Measurements from ENCODE around the gene KIF5C. TPM values are rescaled to one million over a fixed set of nuclear protein-coding genes. Genes with fewer than 3 reads are reported as not detected.

Gene KIF5C
- total RNA-seq, 2 experiments from 2014 or later: 8.1 to 22.2 TPM

DNA sequence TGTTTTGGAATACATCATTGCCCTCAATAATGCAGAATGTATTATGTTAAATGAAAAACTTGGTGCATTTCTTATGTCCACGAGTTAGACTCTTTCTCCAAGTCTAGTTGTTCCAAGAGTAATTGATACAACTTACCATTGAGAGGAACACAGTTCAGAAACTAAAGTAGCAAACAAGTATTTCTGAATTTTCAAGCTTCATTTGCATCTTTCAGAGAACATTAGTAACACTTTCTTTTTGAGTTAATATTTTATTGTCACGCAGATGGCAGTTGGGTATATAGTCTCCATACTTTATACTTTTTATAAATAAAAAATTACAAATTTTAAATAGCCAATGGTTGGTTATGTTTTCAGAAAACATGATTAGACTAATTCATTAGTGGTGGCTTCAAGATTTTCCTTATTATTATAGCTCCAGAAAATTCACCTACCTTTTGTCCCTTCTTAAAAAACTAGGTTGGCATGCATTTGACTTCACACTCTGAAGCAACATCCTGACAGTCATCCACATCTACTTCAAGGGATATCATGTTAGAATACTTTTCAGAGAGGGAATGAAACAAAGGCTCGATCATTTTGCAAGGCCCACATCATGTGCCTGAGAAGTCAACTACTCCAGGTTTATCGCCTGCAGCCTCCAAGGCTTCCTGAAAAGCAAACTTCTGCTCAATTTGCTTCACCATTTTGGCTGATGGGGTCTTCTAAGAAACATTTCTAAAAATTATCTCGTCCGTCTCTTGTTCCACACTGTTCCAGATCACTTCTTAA is 193.4 kb downstream of the KIF5C start:
- Histone ChIP-seq H4K20me1 (ENCODE audit: insufficient read depth, low read length) (no peaks in the 10 kb centered on the region), H3K36me3 (ENCODE audit: insufficient read depth, low read length) (no peaks in the 10 kb centered on the region), H3K4me2 (ENCODE audit: low read length) (no peak overlapping the region), H3K79me2 (ENCODE audit: insufficient read depth, low read depth, low read length) (no peaks in the 10 kb centered on the region), H3K4me1 (ENCODE audit: insufficient read depth, low read length, poor library complexity, severe bottlenecking) (no peaks in the 10 kb centered on the region), H2AFZ (ENCODE audit: low read length) (no peak overlapping the region), H3K27ac (ENCODE audit: low read depth, low read length, poor library complexity, severe bottlenecking) (no peak overlapping the region), H3K9me2 (ENCODE audit: insufficient read depth, low read length) (no peaks in the 10 kb centered on the region), H3K9me3 (ENCODE audit: low read length) (no peaks in the 10 kb centered on the region), H3K4me3 (ENCODE audit: low read depth, low read length, poor library complexity, severe bottlenecking) (no peak overlapping the region)
- TF ChIP-seq EZH2phosphoT487 (IDR thresholded peaks at IDR 0.05; ENCODE audit: borderline replicate concordance, low read depth, low read length): no peak
- TF ChIP-seq, protein P1, sequence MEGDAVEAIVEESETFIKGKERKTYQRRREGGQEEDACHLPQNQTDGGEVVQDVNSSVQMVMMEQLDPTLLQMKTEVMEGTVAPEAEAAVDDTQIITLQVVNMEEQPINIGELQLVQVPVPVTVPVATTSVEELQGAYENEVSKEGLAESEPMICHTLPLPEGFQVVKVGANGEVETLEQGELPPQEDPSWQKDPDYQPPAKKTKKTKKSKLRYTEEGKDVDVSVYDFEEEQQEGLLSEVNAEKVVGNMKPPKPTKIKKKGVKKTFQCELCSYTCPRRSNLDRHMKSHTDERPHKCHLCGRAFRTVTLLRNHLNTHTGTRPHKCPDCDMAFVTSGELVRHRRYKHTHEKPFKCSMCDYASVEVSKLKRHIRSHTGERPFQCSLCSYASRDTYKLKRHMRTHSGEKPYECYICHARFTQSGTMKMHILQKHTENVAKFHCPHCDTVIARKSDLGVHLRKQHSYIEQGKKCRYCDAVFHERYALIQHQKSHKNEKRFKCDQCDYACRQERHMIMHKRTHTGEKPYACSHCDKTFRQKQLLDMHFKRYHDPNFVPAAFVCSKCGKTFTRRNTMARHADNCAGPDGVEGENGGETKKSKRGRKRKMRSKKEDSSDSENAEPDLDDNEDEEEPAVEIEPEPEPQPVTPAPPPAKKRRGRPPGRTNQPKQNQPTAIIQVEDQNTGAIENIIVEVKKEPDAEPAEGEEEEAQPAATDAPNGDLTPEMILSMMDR (conservative IDR thresholded peaks at IDR 0.05; ENCODE audit: low read length): no peak
- CTCF ChIA-PET (ENCODE audit: unreplicated experiment): no interaction called here
- no TSS peak for BruUV-seq (replicated peaks)
- DNase-seq (ENCODE audit: low spot score): no peak
- intact Hi-C loops (cut with micrococcal nuclease; ENCODE audit: unreplicated experiment): no loop called here
- POLR2A ChIA-PET: no interaction called here

DNA sequence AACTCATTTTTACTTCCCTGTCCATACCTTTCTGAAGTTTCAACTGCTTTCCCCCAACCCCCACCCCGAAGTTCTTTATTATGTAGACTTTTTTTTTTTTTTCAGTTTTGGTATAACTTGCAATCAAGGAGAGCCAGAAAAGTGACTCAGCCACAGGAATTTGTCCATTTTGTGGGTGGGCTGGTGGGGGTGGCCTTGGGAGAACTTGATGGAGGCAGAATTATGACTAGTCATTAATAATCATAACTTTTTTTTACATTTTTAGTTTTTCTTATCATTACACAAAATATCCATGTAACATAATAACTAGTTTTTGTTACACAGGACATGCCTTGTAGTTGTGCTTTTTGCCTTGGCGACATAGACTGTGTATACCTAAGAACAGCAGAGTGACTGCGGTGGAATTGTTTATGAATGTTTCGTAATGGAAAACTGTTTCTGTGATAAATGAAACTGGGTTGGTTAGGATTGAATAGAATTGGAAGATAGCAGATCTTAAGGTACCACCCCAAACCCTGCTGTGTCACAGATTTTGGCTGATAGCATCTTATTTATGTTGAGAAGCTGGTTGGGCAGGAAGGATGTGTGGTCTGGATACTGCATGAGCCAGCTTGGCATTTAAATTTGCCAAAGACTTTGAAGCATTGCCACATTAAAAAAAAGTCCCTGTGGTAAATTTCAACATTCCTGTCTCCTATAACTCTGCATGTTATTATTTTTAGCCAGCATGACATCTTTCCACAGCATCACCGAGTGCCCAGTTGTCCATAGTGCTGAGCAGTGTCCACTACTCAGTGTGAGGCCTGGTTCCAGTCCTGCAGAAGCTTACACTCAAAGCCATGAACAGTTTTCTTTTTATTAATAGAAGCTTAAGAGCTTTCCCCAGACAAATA is 194.2 kb downstream of the KIF5C start:
- intact Hi-C loops (cut with micrococcal nuclease; ENCODE audit: unreplicated experiment): no loop called here
- H3K9me2 ChIP-seq (ENCODE audit: insufficient read depth, low read length): no peaks in the 10 kb centered on the region
- H3K27ac ChIP-seq (ENCODE audit: low read depth, low read length, poor library complexity, severe bottlenecking): no peak overlapping the region
- H3K4me2 ChIP-seq (ENCODE audit: low read length): no peak overlapping the region
- H3K4me1 ChIP-seq (ENCODE audit: insufficient read depth, low read length, poor library complexity, severe bottlenecking): no peaks in the 10 kb centered on the region
- no peaks in the 10 kb centered on the region for H3K9me3 ChIP-seq (ENCODE audit: low read length)
- no peak for TF ChIP-seq EZH2phosphoT487 (IDR thresholded peaks at IDR 0.05; ENCODE audit: borderline replicate concordance, low read depth, low read length)
- TF ChIP-seq, protein P1 (conservative IDR thresholded peaks at IDR 0.05; ENCODE audit: low read length): no peak
- no peaks in the 10 kb centered on the region for H3K79me2 ChIP-seq (ENCODE audit: insufficient read depth, low read depth, low read length)
- CTCF ChIA-PET (ENCODE audit: unreplicated experiment): no interaction called here
- no peak overlapping the region for H3K4me3 ChIP-seq (ENCODE audit: low read depth, low read length, poor library complexity, severe bottlenecking)
- H4K20me1 ChIP-seq (ENCODE audit: insufficient read depth, low read length): no peaks in the 10 kb centered on the region
- POLR2A ChIA-PET: interaction anchor here (0.5 kb wide), 1 partner anchor 29 kb away, joined by 7 read pairs; no protein-coding TSS in a partner anchor
- no TSS peak for BruUV-seq (replicated peaks)
- H2AFZ ChIP-seq (ENCODE audit: low read length): no peak overlapping the region
- H3K36me3 ChIP-seq (ENCODE audit: insufficient read depth, low read length): no peaks in the 10 kb centered on the region
- DNase-seq (ENCODE audit: low spot score): no peak

All from OCI-LY7 (cell line).